ENCODE data around the gene HDAC8.

Gene HDAC8

DNA sequence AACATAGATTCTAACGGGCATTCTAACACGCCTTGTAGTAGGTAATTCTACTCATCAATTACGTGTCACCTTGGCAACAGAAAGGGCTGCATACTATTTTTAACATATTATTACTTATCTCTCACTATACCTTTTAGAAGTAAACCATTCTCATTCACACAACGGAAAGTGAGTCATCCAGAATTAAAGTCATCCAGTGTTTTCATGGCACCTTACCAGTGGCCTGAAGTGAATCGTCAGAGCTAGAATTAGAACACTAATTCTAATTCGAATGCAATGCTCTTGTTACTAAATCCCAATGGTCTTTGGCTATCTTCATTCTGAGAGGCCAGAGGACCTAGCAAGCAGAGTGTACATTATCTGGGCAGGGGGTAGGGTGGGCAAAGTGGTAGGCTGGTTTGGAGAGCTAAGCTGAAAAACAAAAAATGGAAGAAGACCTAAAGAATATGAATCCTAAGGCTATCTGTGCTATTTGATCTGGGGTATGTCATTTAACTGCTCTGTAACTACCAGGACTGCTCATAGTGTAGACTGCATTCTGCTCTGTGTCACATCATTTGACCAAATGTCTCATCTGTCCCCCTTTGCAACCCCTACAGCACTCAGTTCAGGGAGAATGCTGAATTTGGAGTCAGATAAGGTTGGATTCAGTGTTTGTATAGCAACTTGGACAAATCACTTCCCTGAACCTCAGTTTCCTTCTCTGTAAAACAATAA lies 96.5 kb downstream of the HDAC8 start:
- TF ChIP-seq, protein P1, sequence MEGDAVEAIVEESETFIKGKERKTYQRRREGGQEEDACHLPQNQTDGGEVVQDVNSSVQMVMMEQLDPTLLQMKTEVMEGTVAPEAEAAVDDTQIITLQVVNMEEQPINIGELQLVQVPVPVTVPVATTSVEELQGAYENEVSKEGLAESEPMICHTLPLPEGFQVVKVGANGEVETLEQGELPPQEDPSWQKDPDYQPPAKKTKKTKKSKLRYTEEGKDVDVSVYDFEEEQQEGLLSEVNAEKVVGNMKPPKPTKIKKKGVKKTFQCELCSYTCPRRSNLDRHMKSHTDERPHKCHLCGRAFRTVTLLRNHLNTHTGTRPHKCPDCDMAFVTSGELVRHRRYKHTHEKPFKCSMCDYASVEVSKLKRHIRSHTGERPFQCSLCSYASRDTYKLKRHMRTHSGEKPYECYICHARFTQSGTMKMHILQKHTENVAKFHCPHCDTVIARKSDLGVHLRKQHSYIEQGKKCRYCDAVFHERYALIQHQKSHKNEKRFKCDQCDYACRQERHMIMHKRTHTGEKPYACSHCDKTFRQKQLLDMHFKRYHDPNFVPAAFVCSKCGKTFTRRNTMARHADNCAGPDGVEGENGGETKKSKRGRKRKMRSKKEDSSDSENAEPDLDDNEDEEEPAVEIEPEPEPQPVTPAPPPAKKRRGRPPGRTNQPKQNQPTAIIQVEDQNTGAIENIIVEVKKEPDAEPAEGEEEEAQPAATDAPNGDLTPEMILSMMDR (IDR thresholded peaks at IDR 0.05; ENCODE audit: low read depth, low read length) = no peak
- Histone ChIP-seq H3K9me3 (ENCODE audit: severe bottlenecking) (no peaks in the 10 kb centered on the region), H3K4me3 (ENCODE audit: low read depth, low read length) (no peak overlapping the region), H3K27me3 (ENCODE audit: insufficient read depth, low read depth, severe bottlenecking) (peaks cover 12% of the 10 kb centered on the region), H3K27ac (no peak overlapping the region), H3K36me3 (no peaks in the 10 kb centered on the region)
- DNase-seq = no peak

DNA sequence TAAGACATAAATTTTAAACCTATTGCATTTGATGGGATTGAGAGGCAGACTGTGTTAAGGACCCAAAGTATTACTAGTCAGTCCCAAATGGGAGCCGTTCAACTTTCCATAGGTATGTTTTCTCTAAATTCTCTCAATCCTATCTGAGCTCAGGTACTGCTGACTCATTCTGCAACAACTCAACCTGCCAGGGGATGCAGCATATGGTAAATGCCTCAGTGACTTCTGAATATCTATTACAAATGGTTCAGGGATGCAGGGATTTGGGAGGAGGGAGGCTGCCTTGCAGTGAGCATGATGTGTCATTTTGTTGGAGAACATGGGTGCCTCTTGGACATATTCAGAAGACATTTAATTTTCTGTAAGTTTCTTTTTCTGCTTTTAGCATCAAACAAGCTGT lies 97.3 kb downstream of the HDAC8 start:
- Histone ChIP-seq H3K36me3 (no peaks in the 10 kb centered on the region), H3K9me3 (ENCODE audit: severe bottlenecking) (no peaks in the 10 kb centered on the region), H3K27ac (no peak overlapping the region), H3K4me3 (ENCODE audit: low read depth, low read length) (no peak overlapping the region), H3K27me3 (ENCODE audit: insufficient read depth, low read depth, severe bottlenecking) (peaks cover 12% of the 10 kb centered on the region)
- TF ChIP-seq, protein P1 (IDR thresholded peaks at IDR 0.05; ENCODE audit: low read depth, low read length) = no peak
- no peak for DNase-seq

DNA sequence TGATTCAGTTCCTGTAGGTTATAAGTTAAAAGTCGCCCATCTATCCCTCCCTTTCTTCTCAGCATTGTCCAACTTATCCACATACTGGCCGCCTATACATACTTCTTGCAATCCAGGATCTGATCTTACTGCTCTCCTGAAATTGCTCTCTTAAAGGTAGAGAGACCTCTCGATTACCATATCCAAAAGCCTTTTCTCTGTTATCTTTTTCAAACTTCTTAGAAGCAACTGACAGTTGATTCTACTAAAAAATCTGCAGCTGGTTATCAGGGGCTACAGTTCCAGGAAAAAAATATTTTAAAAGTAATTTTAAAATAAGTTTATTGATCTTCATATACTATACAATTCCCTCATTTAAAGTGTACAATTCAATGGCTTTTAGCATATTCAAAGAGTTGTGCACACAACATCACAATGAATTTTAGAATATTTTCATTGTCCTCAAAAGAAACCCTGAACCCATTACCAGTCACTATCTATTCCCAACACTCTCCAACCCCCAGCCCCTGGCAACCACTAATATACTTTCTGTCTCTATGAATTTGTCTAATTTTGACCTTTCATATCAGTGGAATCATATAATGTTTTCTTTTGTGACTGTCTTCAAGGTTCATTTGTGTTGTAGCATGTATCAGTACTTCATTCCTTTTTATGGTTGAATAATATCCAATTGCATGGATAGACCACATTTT lies 102.0 kb downstream of the HDAC8 start:
- peaks cover 4% of the 10 kb centered on the region for H3K27me3 ChIP-seq (ENCODE audit: insufficient read depth, low read depth, severe bottlenecking)
- no peaks in the 10 kb centered on the region for H3K36me3 ChIP-seq
- no peak overlapping the region for H3K27ac ChIP-seq
- no peak overlapping the region for H3K4me3 ChIP-seq (ENCODE audit: low read depth, low read length)
- TF ChIP-seq, protein P1 (IDR thresholded peaks at IDR 0.05; ENCODE audit: low read depth, low read length) = no peak
- no peak for DNase-seq
- H3K9me3 ChIP-seq (ENCODE audit: severe bottlenecking) = no peaks in the 10 kb centered on the region

DNA sequence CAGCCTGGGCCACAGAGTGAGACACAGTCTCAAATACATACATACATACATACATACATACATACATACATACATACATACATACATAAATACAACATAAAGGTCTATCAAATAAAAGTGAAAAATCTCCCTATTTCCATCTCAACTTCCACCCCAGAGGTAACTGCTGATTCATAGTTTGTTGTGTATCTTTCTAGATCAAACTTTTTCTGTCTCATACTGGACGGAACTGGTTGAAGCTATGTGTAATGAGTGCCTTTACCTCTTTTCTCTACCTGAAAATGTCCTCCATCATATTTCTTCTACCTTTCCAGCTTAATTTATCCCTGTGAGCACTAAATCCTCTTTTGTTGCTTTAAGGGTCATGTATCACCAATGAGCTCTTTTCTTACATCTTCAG lies 102.5 kb downstream of the HDAC8 start:
- TF ChIP-seq, protein P1 (IDR thresholded peaks at IDR 0.05; ENCODE audit: low read depth, low read length) = no peak
- no peak overlapping the region for H3K27ac ChIP-seq
- no peaks in the 10 kb centered on the region for H3K36me3 ChIP-seq
- no peak overlapping the region for H3K4me3 ChIP-seq (ENCODE audit: low read depth, low read length)
- no peak for DNase-seq
- no peaks in the 10 kb centered on the region for H3K9me3 ChIP-seq (ENCODE audit: severe bottlenecking)
- peaks cover 3% of the 10 kb centered on the region for H3K27me3 ChIP-seq (ENCODE audit: insufficient read depth, low read depth, severe bottlenecking)

DNA sequence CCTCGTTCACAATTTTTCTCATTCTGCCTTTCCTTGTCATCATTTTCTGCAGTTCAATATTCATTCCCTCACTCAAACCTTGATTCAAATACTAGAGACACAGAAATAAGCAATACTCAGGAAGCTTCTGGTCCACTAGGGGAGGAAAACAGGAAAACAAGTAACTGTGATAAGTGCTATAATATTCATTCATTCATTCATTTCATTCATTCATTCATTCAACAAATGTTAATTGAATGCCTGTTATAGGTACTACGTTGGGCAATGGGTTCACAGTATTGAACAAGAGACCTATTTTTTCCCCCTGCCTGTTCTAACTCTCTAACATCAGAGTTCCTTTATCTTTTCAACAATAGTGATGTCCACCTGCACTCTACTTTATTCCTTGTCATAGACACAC lies 104.0 kb downstream of the HDAC8 start:
- no peak overlapping the region for H3K4me3 ChIP-seq (ENCODE audit: low read depth, low read length)
- H3K9me3 ChIP-seq (ENCODE audit: severe bottlenecking) = no peaks in the 10 kb centered on the region
- H3K36me3 ChIP-seq = peaks cover 4% of the 10 kb centered on the region; the same call in 1 of the 2 replicates
- H3K27me3 ChIP-seq (ENCODE audit: insufficient read depth, low read depth, severe bottlenecking) = peaks cover 3% of the 10 kb centered on the region
- no peak for DNase-seq
- TF ChIP-seq, protein P1 (IDR thresholded peaks at IDR 0.05; ENCODE audit: low read depth, low read length) = no peak
- no peak overlapping the region for H3K27ac ChIP-seq

Measured in WERI-Rb-1 (cell line).